OCI-LY1 (cell line): ENCODE data around the gene HSD3B2.

ENCODE experiments used
- H2AFZ ChIP-seq: fragments of 200-600 bp; sonication (generic), shearing (Covaris generic); 2 replicates; pipeline ENCODE4 v1.6.0; 2014; ENCODE audit warnings: antibody characterized with exemption, mild to moderate bottlenecking, low read length
- H3F3A ChIP-seq: fragments of 200-600 bp; sonication (generic), shearing (Covaris generic); 2 replicates; pipeline ENCODE4 v1.6.0; 2014; ENCODE audit warnings: mild to moderate bottlenecking, antibody characterized with exemption, low read length, moderate library complexity; ENCODE audit not compliant: insufficient read depth
- H3K27ac ChIP-seq: fragments of 200-600 bp; sonication (generic); 2 replicates; pipeline ENCODE4 v1.5.1; 2014; ENCODE audit warnings: low read length, mixed run types, mild to moderate bottlenecking, low read depth; ENCODE audit not compliant: poor library complexity, severe bottlenecking
- H3K27me3 ChIP-seq: fragments of 200-600 bp; sonication (generic); 2 replicates; pipeline ENCODE4 v1.6.0; 2014; ENCODE audit warnings: antibody characterized with exemption, mild to moderate bottlenecking, low read length, moderate library complexity; ENCODE audit not compliant: insufficient read depth
- H3K36me3 ChIP-seq: fragments of 200-600 bp; sonication (generic); 2 replicates; pipeline ENCODE4 v1.6.1; 2014; ENCODE audit warnings: mild to moderate bottlenecking, antibody characterized with exemption, low read length, moderate library complexity, mixed read lengths; ENCODE audit not compliant: insufficient read depth
- H3K4me1 ChIP-seq: fragments of 200-600 bp; sonication (generic); 2 replicates; pipeline ENCODE4 v1.5.1; 2014; ENCODE audit warnings: mild to moderate bottlenecking, low read length, moderate library complexity; ENCODE audit not compliant: insufficient read depth, severe bottlenecking
- H3K4me2 ChIP-seq: fragments of 200-600 bp; sonication (generic), shearing (Covaris generic); 2 replicates; pipeline ENCODE4 v1.6.1; 2014; ENCODE audit warnings: low read length
- H3K4me3 ChIP-seq: fragments of 200-600 bp; sonication (generic); 2 replicates; pipeline ENCODE4 v1.5.1; 2014; ENCODE audit warnings: low read length, low read depth, mild to moderate bottlenecking, mixed read lengths; ENCODE audit not compliant: poor library complexity, severe bottlenecking
- H3K79me2 ChIP-seq: fragments of 200-600 bp; shearing (Covaris generic); 2 replicates; pipeline ENCODE4 v1.6.1; 2016; ENCODE audit warnings: mixed run types, low read length, mixed read lengths; ENCODE audit not compliant: insufficient read depth
- H3K9ac ChIP-seq: fragments of 200-600 bp; sonication (generic), shearing (Covaris generic); 2 replicates; pipeline ENCODE4 v1.6.1; 2014; ENCODE audit warnings: mild to moderate bottlenecking, low read length, mixed read lengths
- H3K9me2 ChIP-seq: fragments of 200-600 bp; sonication (generic), shearing (Covaris generic); 2 replicates; pipeline ENCODE4 v1.6.1; 2014; ENCODE audit warnings: low read depth, mild to moderate bottlenecking, low read length, mixed read lengths
- H3K9me3 ChIP-seq: fragments of 200-600 bp; shearing (Covaris generic); 2 replicates; pipeline ENCODE4 v1.6.1; 2014; ENCODE audit warnings: low read length, mixed read lengths
- H4K20me1 ChIP-seq: fragments of 200-600 bp; sonication (generic), shearing (Covaris generic); 2 replicates; pipeline ENCODE4 v1.6.0; 2016; ENCODE audit warnings: mild to moderate bottlenecking, low read length; ENCODE audit not compliant: insufficient read depth
- CTCF ChIP-seq: fragments of 200-600 bp; sonication (generic), shearing (Covaris generic); IDR thresholded peaks from 2 replicates; pipeline ENCODE4 v1.5.1; 2017; ENCODE audit warnings: mild to moderate bottlenecking, antibody characterized with exemption, low read length, moderate library complexity, mixed read lengths
- EZH2 ChIP-seq: fragments of 200-600 bp; sonication (generic), shearing (Covaris generic); IDR thresholded peaks from 2 replicates; pipeline ENCODE4 v1.8.0; 2017; ENCODE audit warnings: borderline replicate concordance, mixed run types, mild to moderate bottlenecking, antibody characterized with exemption, low read length, moderate library complexity, mixed read lengths

HSD3B2 gene

DNA sequence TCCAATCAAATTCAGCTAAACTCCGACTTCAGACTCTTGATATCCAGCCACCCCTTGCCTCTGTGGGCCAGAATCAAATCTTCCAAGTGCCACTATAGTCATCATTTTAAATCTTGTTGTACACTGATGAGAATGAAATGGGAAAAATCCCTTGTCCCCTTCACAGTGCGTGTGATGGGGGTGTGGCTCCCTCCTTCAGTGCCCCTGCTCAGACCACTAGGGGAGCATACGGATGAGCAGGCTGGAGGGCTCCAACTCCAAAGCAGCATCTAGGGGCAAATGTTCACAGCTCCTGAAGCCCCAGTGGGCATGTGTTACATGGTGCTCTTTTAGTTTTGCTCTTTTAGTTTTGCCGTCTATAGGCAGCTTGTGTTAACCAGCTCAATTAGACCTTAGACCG lies 56.6 kb downstream of the HSD3B2 start:
- Histone ChIP-seq H3F3A (no peaks in the 10 kb centered on the region), H3K9me2 (no peaks in the 10 kb centered on the region), H3K4me3 (no peak overlapping the region), H3K4me1 (no peaks in the 10 kb centered on the region), H3K4me2 (no peak overlapping the region), H3K9me3 (no peaks in the 10 kb centered on the region), H2AFZ (no peak overlapping the region), H3K27ac (no peak overlapping the region), H3K79me2 (no peaks in the 10 kb centered on the region), H3K36me3 (no peaks in the 10 kb centered on the region), H3K9ac (no peak overlapping the region), H3K27me3 (no peaks in the 10 kb centered on the region), H4K20me1 (no peaks in the 10 kb centered on the region)
- TF ChIP-seq EZH2 (no peak), CTCF (no peak)

- no peak for TF ChIP-seq EZH2
- TF ChIP-seq CTCF: no peak
- no peaks in the 10 kb centered on the region for H3K27me3 ChIP-seq
- no peaks in the 10 kb centered on the region for H3F3A ChIP-seq
Measured at GRCh38 chr1:119472080-119472818, 57.3 kb downstream of the HSD3B2 start.

More at GRCh38 chr1:119472080-119472818, 57.3 kb downstream of the HSD3B2 start:
- H3K36me3 ChIP-seq: no peaks in the 10 kb centered on the region
- no peak overlapping the region for H3K27ac ChIP-seq
- H2AFZ ChIP-seq: no peak overlapping the region
- no peak overlapping the region for H3K4me3 ChIP-seq
- no peaks in the 10 kb centered on the region for H3K9me3 ChIP-seq
- no peak overlapping the region for H3K9ac ChIP-seq
- H4K20me1 ChIP-seq: no peaks in the 10 kb centered on the region
- H3K4me2 ChIP-seq: no peak overlapping the region
- no peaks in the 10 kb centered on the region for H3K79me2 ChIP-seq
- H3K4me1 ChIP-seq: no peaks in the 10 kb centered on the region
- no peaks in the 10 kb centered on the region for H3K9me2 ChIP-seq
